MM.1S (cell line): ENCODE measurements around the gene FPGS.

ENCODE experiments used
- DNase-seq: peaks from one replicate; pipeline ENCODE4 v3.0.0-alpha.2; 2015
- H2AFZ ChIP-seq: fragments of 300-600 bp; sonication (generic); 2 replicates; pipeline ENCODE4 v1.6.0; 2016; ENCODE audit warnings: antibody characterized with exemption, low read length
- H3F3A ChIP-seq: fragments of 300-600 bp; sonication (generic); 2 replicates; pipeline ENCODE4 v1.6.1; 2016; ENCODE audit warnings: mild to moderate bottlenecking, antibody characterized with exemption, low read length, moderate library complexity, mixed read lengths; ENCODE audit not compliant: insufficient read depth
- H3K27ac ChIP-seq: fragments of 300-600 bp; sonication (generic); 2 replicates; pipeline ENCODE4 v1.5.1; 2016; ENCODE audit warnings: mild to moderate bottlenecking, low read length
- H3K27me3 ChIP-seq: fragments of 300-600 bp; sonication (generic); replicated peaks from 2 replicates; pipeline ENCODE4 v1.6.0; 2016; ENCODE audit warnings: low read length; ENCODE audit not compliant: insufficient read depth
- H3K36me3 ChIP-seq: fragments of 300-600 bp; sonication (generic); replicated peaks from 2 replicates; pipeline ENCODE4 v1.6.1; 2016; ENCODE audit warnings: mild to moderate bottlenecking, low read length, mixed read lengths; ENCODE audit not compliant: insufficient read depth
- H3K4me1 ChIP-seq: fragments of 300-600 bp; sonication (generic); 2 replicates; pipeline ENCODE4 v1.6.1; 2016; ENCODE audit warnings: low read length, mixed read lengths
- H3K4me2 ChIP-seq: fragments of 300-600 bp; sonication (generic); 2 replicates; pipeline ENCODE4 v1.6.0; 2016; ENCODE audit warnings: low read depth, low read length
- H3K4me3 ChIP-seq: fragments of 300-600 bp; sonication (generic); 2 replicates; pipeline ENCODE4 v1.5.1; 2016; ENCODE audit warnings: low read length, mixed read lengths
- H3K79me2 ChIP-seq: fragments of 300-600 bp; sonication (generic); 2 replicates; pipeline ENCODE4 v1.6.1; 2016; ENCODE audit warnings: mixed run types, low read length, mixed read lengths
- H3K9ac ChIP-seq: fragments of 300-600 bp; sonication (generic); 2 replicates; pipeline ENCODE4 v1.6.1; 2016; ENCODE audit warnings: low read length, mixed read lengths
- H3K9me2 ChIP-seq: fragments of 300-600 bp; sonication (generic); replicated peaks from 2 replicates; pipeline ENCODE4 v1.6.1; 2016; ENCODE audit warnings: mild to moderate bottlenecking, low read length, mixed read lengths; ENCODE audit not compliant: insufficient read depth
- H3K9me3 ChIP-seq: fragments of 300-600 bp; sonication (generic); replicated peaks from 2 replicates; pipeline ENCODE4 v1.6.1; 2016; ENCODE audit warnings: mild to moderate bottlenecking, low read length, mixed read lengths; ENCODE audit not compliant: insufficient read depth
- H4K20me1 ChIP-seq: fragments of 300-600 bp; sonication (generic); 2 replicates; pipeline ENCODE4 v1.6.1; 2016; ENCODE audit warnings: mild to moderate bottlenecking, low read length, moderate library complexity, mixed read lengths; ENCODE audit not compliant: insufficient read depth
- EZH2 ChIP-seq: fragments of 300-600 bp; sonication (generic); optimal IDR thresholded peaks from 2 replicates; pipeline ENCODE3; 2017; ENCODE audit warnings: low read depth, mild to moderate bottlenecking, antibody characterized with exemption, low read length, mixed read lengths
- EZH2phosphoT487 ChIP-seq: fragments of 300-600 bp; sonication (generic); IDR thresholded peaks from 2 replicates; pipeline ENCODE4 v1.6.1; 2018; ENCODE audit warnings: antibody characterized with exemption, low read length
- TF ChIP-seq, protein P1 (sequence below): fragments of 300-600 bp; sonication (generic); IDR thresholded peaks from 2 replicates; pipeline ENCODE4 v1.5.1; 2016; ENCODE audit warnings: antibody characterized with exemption, low read length, mixed read lengths

The FPGS gene

DNA sequence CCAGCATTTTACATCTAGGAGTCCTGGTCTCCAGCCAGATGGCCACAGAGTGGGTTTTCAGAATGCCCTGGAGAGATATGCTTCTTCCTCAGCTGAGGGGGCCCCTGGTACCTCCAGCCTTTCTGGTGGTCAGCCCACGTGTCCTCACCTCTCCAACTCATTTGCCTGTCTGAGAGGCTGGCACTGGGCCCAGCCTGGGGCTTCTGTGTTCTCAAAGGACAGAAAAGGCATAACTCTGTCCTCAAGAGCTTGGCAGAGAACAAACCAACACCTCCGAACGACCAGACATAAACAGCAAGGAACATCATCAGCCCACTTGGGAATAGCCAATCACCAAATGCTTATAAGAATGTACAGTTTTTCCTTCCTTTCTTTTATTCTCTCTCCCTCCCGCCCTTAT is 34.7 kb downstream of the FPGS start:
- H3K9me3 ChIP-seq, result no peaks in the 10 kb centered on the region
- H3K36me3 ChIP-seq, result no peaks in the 10 kb centered on the region
- H2AFZ ChIP-seq, result no peak overlapping the region
- no peaks in the 10 kb centered on the region for H3K4me1 ChIP-seq
- no peaks in the 10 kb centered on the region for H3K9me2 ChIP-seq
- no peaks in the 10 kb centered on the region for H4K20me1 ChIP-seq
- H3K27ac ChIP-seq, result no peak overlapping the region
- no peak overlapping the region for H3K9ac ChIP-seq
- H3F3A ChIP-seq, result no peaks in the 10 kb centered on the region
- no peaks in the 10 kb centered on the region for H3K79me2 ChIP-seq
- 0 out of 2 replicates have a peak, but pooled peaks cover 10% of the 10 kb centered on the region for H3K27me3 ChIP-seq
- TF ChIP-seq EZH2phosphoT487 (no peak), EZH2 (no peak)
- TF ChIP-seq, protein P1, sequence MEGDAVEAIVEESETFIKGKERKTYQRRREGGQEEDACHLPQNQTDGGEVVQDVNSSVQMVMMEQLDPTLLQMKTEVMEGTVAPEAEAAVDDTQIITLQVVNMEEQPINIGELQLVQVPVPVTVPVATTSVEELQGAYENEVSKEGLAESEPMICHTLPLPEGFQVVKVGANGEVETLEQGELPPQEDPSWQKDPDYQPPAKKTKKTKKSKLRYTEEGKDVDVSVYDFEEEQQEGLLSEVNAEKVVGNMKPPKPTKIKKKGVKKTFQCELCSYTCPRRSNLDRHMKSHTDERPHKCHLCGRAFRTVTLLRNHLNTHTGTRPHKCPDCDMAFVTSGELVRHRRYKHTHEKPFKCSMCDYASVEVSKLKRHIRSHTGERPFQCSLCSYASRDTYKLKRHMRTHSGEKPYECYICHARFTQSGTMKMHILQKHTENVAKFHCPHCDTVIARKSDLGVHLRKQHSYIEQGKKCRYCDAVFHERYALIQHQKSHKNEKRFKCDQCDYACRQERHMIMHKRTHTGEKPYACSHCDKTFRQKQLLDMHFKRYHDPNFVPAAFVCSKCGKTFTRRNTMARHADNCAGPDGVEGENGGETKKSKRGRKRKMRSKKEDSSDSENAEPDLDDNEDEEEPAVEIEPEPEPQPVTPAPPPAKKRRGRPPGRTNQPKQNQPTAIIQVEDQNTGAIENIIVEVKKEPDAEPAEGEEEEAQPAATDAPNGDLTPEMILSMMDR, result no peak
- no peak overlapping the region for H3K4me2 ChIP-seq
- H3K4me3 ChIP-seq, result no peak overlapping the region
- DNase-seq, result no peak

DNA sequence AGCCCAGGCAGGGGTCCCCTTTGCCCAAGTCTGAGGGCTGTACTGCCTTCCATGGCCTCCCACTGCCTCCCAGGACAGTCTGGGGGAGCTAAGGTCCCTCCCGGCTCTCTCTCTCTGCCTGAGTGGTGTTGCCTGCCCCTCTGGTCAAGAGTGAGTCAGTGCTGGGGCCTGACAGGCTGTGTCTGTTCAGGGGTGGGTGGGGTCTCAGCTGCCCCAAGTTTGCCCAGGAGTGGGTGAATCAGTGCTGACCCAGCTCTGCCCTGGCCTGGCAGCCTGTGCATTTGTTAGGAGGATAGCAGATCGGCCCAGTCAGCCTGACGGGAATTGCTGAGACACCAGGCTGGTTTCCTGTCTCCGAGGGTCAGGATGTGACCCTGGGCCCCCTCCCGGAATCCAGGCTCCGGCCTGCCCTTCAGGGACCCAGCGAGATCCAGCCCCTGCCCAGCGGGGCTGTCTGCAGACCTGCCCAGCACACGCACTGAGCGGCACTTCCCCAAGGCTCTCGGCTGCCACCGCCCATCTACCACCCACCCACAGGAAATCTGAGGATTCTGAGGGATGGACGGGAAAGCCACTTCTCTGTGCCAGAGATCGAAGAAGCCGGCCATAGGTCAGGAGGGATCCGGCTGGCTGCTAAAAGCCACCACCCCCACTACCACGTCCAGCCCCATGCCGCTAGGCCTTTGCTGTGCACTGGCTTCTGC is 35.8 kb downstream of the FPGS start:
- Histone ChIP-seq H4K20me1 (no peaks in the 10 kb centered on the region), H3K9me3 (no peaks in the 10 kb centered on the region), H3K9ac (no peak overlapping the region), H3K4me3 (no peak overlapping the region), H3K79me2 (no peaks in the 10 kb centered on the region), H3K9me2 (no peaks in the 10 kb centered on the region), H3F3A (no peaks in the 10 kb centered on the region), H3K4me2 (no peak overlapping the region), H3K27ac (no peak overlapping the region), H3K27me3 (0 out of 2 replicates have a peak, but pooled peaks cover 10% of the 10 kb centered on the region), H3K36me3 (no peaks in the 10 kb centered on the region), H3K4me1 (no peaks in the 10 kb centered on the region), H2AFZ (no peak overlapping the region)
- TF ChIP-seq EZH2, result no peak
- no peak for TF ChIP-seq EZH2phosphoT487
- TF ChIP-seq, protein P1, result no peak
- no peak for DNase-seq

DNA sequence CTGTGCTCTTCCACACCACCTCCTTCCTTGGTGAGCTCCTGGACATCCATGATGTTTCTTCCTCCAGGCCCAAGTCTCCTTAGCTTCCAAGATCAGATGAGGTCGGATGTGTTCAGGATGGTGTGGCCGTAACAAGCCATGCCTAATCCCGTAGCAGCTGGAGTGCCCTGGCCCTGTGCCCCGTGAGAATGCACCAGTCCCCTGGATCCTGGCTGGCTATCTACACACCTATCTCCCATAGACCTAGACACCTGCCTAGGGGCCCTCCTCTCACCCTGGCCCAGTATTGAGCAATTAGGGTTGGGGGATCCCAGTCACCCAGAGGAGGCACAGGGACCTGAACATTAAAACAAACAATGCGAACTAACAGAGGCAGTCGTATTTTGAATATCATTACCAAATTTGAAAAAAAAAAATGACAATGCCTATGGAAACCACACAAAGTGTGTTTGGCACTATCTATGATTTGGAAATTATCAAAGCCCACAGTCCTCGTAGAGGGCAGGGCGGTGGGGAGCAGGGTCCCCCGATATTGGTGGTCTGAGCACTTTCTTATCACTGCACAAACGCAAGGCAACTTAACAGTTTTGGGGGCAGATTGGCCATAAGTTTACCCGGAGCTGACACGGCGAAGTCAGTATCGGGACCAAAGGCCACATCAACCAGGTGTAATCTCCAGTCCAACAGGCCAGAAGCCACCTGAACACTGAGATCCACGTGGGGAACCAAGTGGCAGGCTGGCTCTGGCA is 38.6 kb downstream of the FPGS start:
- H3K4me2 ChIP-seq, result no peak overlapping the region
- no peak overlapping the region for H2AFZ ChIP-seq
- H3K79me2 ChIP-seq, result no peaks in the 10 kb centered on the region
- no peaks in the 10 kb centered on the region for H3K9me3 ChIP-seq
- no peaks in the 10 kb centered on the region for H3K4me1 ChIP-seq
- H3K4me3 ChIP-seq, result no peak overlapping the region
- no peaks in the 10 kb centered on the region for H3K36me3 ChIP-seq
- H3K27me3 ChIP-seq, result 0 out of 2 replicates have a peak, but pooled peaks cover 10% of the 10 kb centered on the region
- TF ChIP-seq, protein P1, result no peak
- TF ChIP-seq EZH2phosphoT487, result no peak
- TF ChIP-seq EZH2, result no peak
- no peak for DNase-seq
- no peak overlapping the region for H3K9ac ChIP-seq
- H3K27ac ChIP-seq, result no peak overlapping the region
- no peaks in the 10 kb centered on the region for H3K9me2 ChIP-seq
- no peaks in the 10 kb centered on the region for H4K20me1 ChIP-seq
- H3F3A ChIP-seq, result no peaks in the 10 kb centered on the region
